Rectal smooth muscle tissue (tissue), 1 donor: Measurements from ENCODE around the gene MMEL1.
"Not testable (repeated sequence)": the region's sequence is repeated elsewhere in the genome, so short reads cannot be mapped to it uniquely, and the experiment has no call there.

Source experiments
- H3K27ac ChIP-seq: one replicate; pipeline ENCODE4 v1.7.0; 2013; ENCODE audit warnings: low read depth, low read length, inconsistent platforms
- H3K27me3 ChIP-seq: one replicate; pipeline ENCODE4 v1.7.0; 2013; ENCODE audit warnings: low read length; ENCODE audit not compliant: control insufficient read depth, insufficient read depth
- H3K36me3 ChIP-seq: one replicate; pipeline ENCODE4 v1.7.0; 2013; ENCODE audit warnings: low read length; ENCODE audit not compliant: control insufficient read depth, insufficient read depth
- H3K4me1 ChIP-seq: one replicate; pipeline ENCODE4 v1.7.0; 2013; ENCODE audit warnings: low read length; ENCODE audit not compliant: control insufficient read depth, insufficient read depth
- H3K4me3 ChIP-seq: one replicate; pipeline ENCODE4 v1.7.0; 2013; ENCODE audit warnings: low read length
- H3K9ac ChIP-seq: one replicate; pipeline ENCODE4 v1.7.0; 2013; ENCODE audit warnings: low read length

The MMEL1 gene

GRCh38 chr1:2586154-2587070, 46.4 kb downstream of the MMEL1 start, which contains the start of gene PRXL2B:
Gene PRXL2B (plus strand): TSS chr1:2586777. CDS start chr1:2586886, 109 bp downstream.
- peak within 1 kb of the TSS; percentile 69 for H3K9ac ChIP-seq
- H3K27me3 ChIP-seq, result no peaks in the 10 kb centered on the region
- H3K4me3 ChIP-seq, result peak within 1 kb of the TSS; percentile 81
- H3K27ac ChIP-seq, result peak within 1 kb of the TSS; percentile 95
- no peaks in the 10 kb centered on the region for H3K4me1 ChIP-seq
- peaks cover 3% of the 10 kb centered on the region for H3K36me3 ChIP-seq

- Histone ChIP-seq H3K36me3 (peaks cover 3% of the 10 kb centered on the region), H3K4me1 (no peaks in the 10 kb centered on the region), H3K27ac (peak overlapping the region; percentile 95), H3K4me3 (peak overlapping the region; percentile 81), H3K27me3 (no peaks in the 10 kb centered on the region), H3K9ac (peak overlapping the region; percentile 69)
These were observed 47.3 kb downstream of the MMEL1 start for GRCh38 chr1:2585318-2586092.

DNA sequence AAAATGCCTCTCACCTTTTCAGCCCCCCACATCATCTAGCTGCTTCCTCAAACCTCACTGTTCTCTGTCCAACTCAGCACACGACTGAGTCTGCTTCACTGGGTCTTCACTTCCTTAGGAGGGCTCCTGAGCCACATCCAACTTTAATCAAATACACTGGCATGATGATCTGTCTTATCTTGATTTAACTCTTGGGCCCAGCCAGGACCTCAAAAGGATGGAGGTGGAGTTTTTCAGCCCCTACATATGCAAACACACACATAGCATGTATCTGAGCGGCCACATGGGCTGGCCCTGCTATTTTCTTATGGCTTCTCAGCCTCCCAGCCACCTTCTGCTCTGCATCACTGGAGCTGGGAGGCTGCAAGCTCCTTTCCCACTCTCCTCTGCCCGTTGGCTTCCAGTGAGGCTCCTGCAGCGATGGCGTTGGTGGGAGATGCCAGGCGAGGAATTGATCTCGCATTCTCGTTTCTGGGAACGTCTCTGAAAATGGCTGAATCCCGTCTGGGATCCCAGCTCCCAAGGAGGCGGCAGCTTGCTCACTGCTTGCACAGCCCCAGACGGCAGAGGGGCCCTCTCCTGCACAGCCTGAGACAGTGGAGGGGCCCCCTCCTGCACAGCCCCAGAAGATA, 48.0 kb downstream of the MMEL1 start:
- H3K27me3 ChIP-seq, result no peaks in the 10 kb centered on the region
- no peak overlapping the region for H3K9ac ChIP-seq
- peaks cover 3% of the 10 kb centered on the region for H3K36me3 ChIP-seq
- H3K4me3 ChIP-seq, result peak overlapping the region; percentile 81
- no peaks in the 10 kb centered on the region for H3K4me1 ChIP-seq
- H3K27ac ChIP-seq, result peak overlapping the region; percentile 95

- Histone ChIP-seq H3K27ac (no peak overlapping the region), H3K9ac (no peak overlapping the region), H3K36me3 (no peaks in the 10 kb centered on the region), H3K4me3 (no peak overlapping the region), H3K4me1 (no peaks in the 10 kb centered on the region), H3K27me3 (no peaks in the 10 kb centered on the region)
These were observed 48.9 kb downstream of the MMEL1 start for GRCh38 chr1:2583871-2584351.

- no peak overlapping the region for H3K9ac ChIP-seq
- H3K27ac ChIP-seq, result no peak overlapping the region
These were observed 49.5 kb downstream of the MMEL1 start for GRCh38 chr1:2583331-2583791.

DNA sequence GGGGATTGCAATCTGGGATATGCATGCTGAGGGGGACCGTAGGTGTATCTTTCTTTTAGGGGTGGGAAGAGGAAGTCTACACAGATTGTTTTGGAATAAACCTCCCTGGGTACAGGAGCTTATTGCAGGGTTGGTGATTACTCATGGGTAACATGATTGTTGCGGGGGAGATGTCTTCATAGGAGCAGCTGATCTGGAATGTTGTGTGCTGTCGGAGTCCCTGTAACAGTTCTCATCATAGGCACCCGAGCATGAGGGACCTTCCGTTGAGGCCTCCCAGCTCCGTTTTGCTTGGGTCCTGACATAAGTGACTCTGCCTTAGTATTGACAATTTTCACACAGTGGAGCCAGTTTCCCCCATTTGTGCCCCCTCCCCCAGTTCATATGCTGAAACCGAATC, 50.4 kb downstream of the MMEL1 start:
- no peak overlapping the region for H3K4me3 ChIP-seq
- H3K36me3 ChIP-seq, result no peaks in the 10 kb centered on the region
- H3K9ac ChIP-seq, result no peak overlapping the region
- no peak overlapping the region for H3K27ac ChIP-seq
- no peaks in the 10 kb centered on the region for H3K4me1 ChIP-seq
- no peaks in the 10 kb centered on the region for H3K27me3 ChIP-seq

More at GRCh38 chr1:2583331-2583791, 49.5 kb downstream of the MMEL1 start:
- Histone ChIP-seq H3K4me1 (no peaks in the 10 kb centered on the region), H3K36me3 (no peaks in the 10 kb centered on the region), H3K4me3 (no peak overlapping the region), H3K27me3 (no peaks in the 10 kb centered on the region)

GRCh38 chr1:2580691-2581090, 52.1 kb downstream of the MMEL1 start:
- H3K27ac ChIP-seq, result no peak overlapping the region
- H3K9ac ChIP-seq, result no peak overlapping the region
- H3K4me3 ChIP-seq, result no peak overlapping the region
- no peaks in the 10 kb centered on the region for H3K36me3 ChIP-seq
- H3K27me3 ChIP-seq, result no peaks in the 10 kb centered on the region
- H3K4me1 ChIP-seq, result no peaks in the 10 kb centered on the region

- Histone ChIP-seq H3K36me3 (no peaks in the 10 kb centered on the region), H3K4me3 (no peak overlapping the region), H3K9ac (no peak overlapping the region), H3K4me1 (no peaks in the 10 kb centered on the region), H3K27me3 (no peaks in the 10 kb centered on the region), H3K27ac (no peak overlapping the region)
These were observed 54.1 kb downstream of the MMEL1 start for GRCh38 chr1:2578758-2579118.

- not testable (repeated sequence) for H3K27me3 ChIP-seq, H3K36me3 ChIP-seq, H3K4me1 ChIP-seq
- Histone ChIP-seq H3K27ac (peak overlapping the region; percentile 33), H3K4me3 (peak overlapping the region; percentile 5), H3K9ac (peak overlapping the region; percentile 8)
These were observed 55.2 kb downstream of the MMEL1 start for GRCh38 chr1:2577565-2578075.

GRCh38 chr1:2575801-2576663, 56.8 kb downstream of the MMEL1 start:
- H3K4me1 ChIP-seq, result no peaks in the 10 kb centered on the region
- H3K27ac ChIP-seq, result no peak overlapping the region
- H3K27me3 ChIP-seq, result no peaks in the 10 kb centered on the region
- no peaks in the 10 kb centered on the region for H3K36me3 ChIP-seq
- peak overlapping the region; percentile 24 for H3K4me3 ChIP-seq
- peak overlapping the region; percentile 57 for H3K9ac ChIP-seq

DNA sequence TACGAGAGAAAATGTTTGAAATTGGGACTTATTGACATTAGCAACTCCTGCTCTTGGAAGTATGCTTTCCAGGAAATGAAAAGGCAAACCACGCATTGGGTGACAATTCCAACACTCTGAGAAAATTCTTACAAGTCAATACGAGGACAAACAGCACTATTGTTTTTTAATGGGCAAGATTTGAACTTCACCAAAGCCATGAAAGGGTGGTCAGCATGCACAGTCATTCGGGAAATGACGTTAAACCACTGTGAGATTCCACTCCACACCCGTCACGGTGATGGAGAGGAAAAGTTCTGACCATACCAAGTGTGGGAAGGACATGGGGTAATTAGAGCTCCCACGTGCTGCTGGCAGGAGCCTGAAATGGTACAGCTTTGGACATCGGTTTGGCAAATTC, 58.5 kb downstream of the MMEL1 start:
- H3K4me3 ChIP-seq, result no peak overlapping the region
- H3K4me1 ChIP-seq, result no peaks in the 10 kb centered on the region
- no peak overlapping the region for H3K27ac ChIP-seq
- H3K27me3 ChIP-seq, result no peaks in the 10 kb centered on the region
- no peak overlapping the region for H3K9ac ChIP-seq
- H3K36me3 ChIP-seq, result no peaks in the 10 kb centered on the region
